ENCODE results near the gene STAB2.

- TF ChIP-seq EZH2phosphoT487 (IDR thresholded peaks at IDR 0.05; ENCODE audit: low read length) (no peak), CTCF (IDR thresholded peaks at IDR 0.05; ENCODE audit: low read length) (no peak), EZH2 (optimal IDR thresholded peaks at IDR 0.05; ENCODE audit: low read depth, low read length) (no peak)
Measured at GRCh38 chr12:103705098-103705497, 118.0 kb downstream of the STAB2 start.
